A549 (cell line): ENCODE data around the gene VPS13D. TPM values are rescaled to one million over a fixed set of nuclear protein-coding genes. Genes with fewer than 3 reads are reported as not detected.

ENCODE experiments used
- ATAC-seq, 2 experiments: fragments of 200-7000 bp in 1 of 2; fragments of >200 bp in 1 of 2; cut with Nextera tagmentation in 1 of 2; cut with Tn5 transposase in 1 of 2; 3 replicates each; pipeline versions ENCODE4 v1.8.0 to v1.9.1; 2018 to 2020; ENCODE audit warnings: mild to moderate bottlenecking in 1 of 2, moderate library complexity in 1 of 2
- CTCF ChIA-PET: fragments of 300-600 bp; sonication (Branson Sonifier 250); formaldehyde crosslinking; extraction: SDS; loops from one replicate; lab custom pipeline; 2021; ENCODE audit warnings: antibody characterized with exemption, inconsistent platforms; lab: Yijun Ruan, JAX
- POLR2A ChIA-PET: fragments of 350-600 bp; formaldehyde crosslinking; extraction: SDS; loops from one replicate; lab custom pipeline; 2021; ENCODE audit warnings: antibody characterized with exemption, inconsistent platforms; lab: Yijun Ruan, JAX
- DNase-seq, 2 experiments: peaks; one replicate each; pipeline versions ENCODE4 v3.0.0 to v3.0.0-alpha.2; 2011 to 2016; ENCODE audit warnings: low read depth in 1 of 2, low spot score in 1 of 2
- FAIRE-seq: peaks from 2 replicates; lab custom pipeline; 2011; peaks lifted over from hg19 to GRCh38; lab: Jason Lieb, UNC
- H3K27ac ChIP-seq, 2 experiments: fragments of >200 bp; sonication (Bioruptor Twin); formaldehyde crosslinking; 3 replicates each; pipeline ENCODE4 v1.5.1; 2016 to 2017
- H3K4me1 ChIP-seq: fragments of >200 bp; sonication (Bioruptor Twin); formaldehyde crosslinking; 3 replicates; pipeline ENCODE4 v1.6.1; 2016
- H3K4me2 ChIP-seq: fragments of >200 bp; sonication (Bioruptor Twin); formaldehyde crosslinking; 3 replicates; pipeline ENCODE4 v1.6.1; 2016
- H3K4me3 ChIP-seq: fragments of >200 bp; sonication (Bioruptor Twin); formaldehyde crosslinking; 3 replicates; pipeline ENCODE4 v1.5.1; 2016
- H3K9me3 ChIP-seq: fragments of >200 bp; sonication (Bioruptor Twin); formaldehyde crosslinking; 3 replicates; pipeline ENCODE4 v1.6.1; 2016
- BHLHE40 ChIP-seq: IDR thresholded peaks from 2 replicates; pipeline ENCODE4 v1.6.1; 2012; ENCODE audit warnings: low read depth, low read length, inconsistent platforms
- CHD2 ChIP-seq: fragments of 150-350 bp; IDR thresholded peaks from 2 replicates; pipeline ENCODE4 v1.6.1; 2014; ENCODE audit warnings: low read length; ENCODE audit not compliant: partially characterized antibody
- EHMT2 ChIP-seq: fragments of 200-600 bp; sonication (generic); IDR thresholded peaks from 2 replicates; pipeline ENCODE4 v1.6.1; 2016; ENCODE audit warnings: antibody characterized with exemption, low read depth, mild to moderate bottlenecking, moderate library complexity
- ESRRA ChIP-seq: fragments of 150-350 bp; IDR thresholded peaks from 2 replicates; pipeline ENCODE4 v1.6.1; 2014; ENCODE audit warnings: mild to moderate bottlenecking, low read length, borderline replicate concordance
- FOXS1 ChIP-seq: fragments of 250-450 bp; sonication (Bioruptor Pico); IDR thresholded peaks from 2 replicates; pipeline ENCODE4 v1.5.0; 2020; ENCODE audit warnings: mild to moderate bottlenecking, moderate library complexity
- HOXB13 ChIP-seq: fragments of 250-450 bp; sonication (Bioruptor Pico); IDR thresholded peaks from 2 replicates; pipeline ENCODE4 v1.5.0; 2020; ENCODE audit warnings: low read depth, mild to moderate bottlenecking, moderate library complexity
- HOXB5 ChIP-seq: fragments of 250-450 bp; sonication (Bioruptor Pico); IDR thresholded peaks from 2 replicates; pipeline ENCODE4 v1.5.0; 2020; ENCODE audit warnings: mild to moderate bottlenecking, moderate library complexity
- MAZ ChIP-seq: fragments of 150-350 bp; IDR thresholded peaks from 2 replicates; pipeline ENCODE4 v1.6.1; 2014; ENCODE audit warnings: antibody characterized with exemption, low read depth, low read length, borderline replicate concordance
- MYC ChIP-seq: IDR thresholded peaks from 2 replicates; pipeline ENCODE4 v1.6.1; 2012; ENCODE audit warnings: mild to moderate bottlenecking, inconsistent platforms, low read length, improper control_type of control experiment, borderline replicate concordance
- NPAS2 ChIP-seq: fragments of 250-450 bp; sonication (Bioruptor Pico); IDR thresholded peaks from 2 replicates; pipeline ENCODE4 v1.8.0; 2022; ENCODE audit warnings: mild to moderate bottlenecking, moderate library complexity, borderline replicate concordance
- NR3C1 ChIP-seq: fragments of >200 bp; sonication (Bioruptor Twin); formaldehyde crosslinking; IDR thresholded peaks from 3 replicates; pipeline ENCODE4 v1.6.1; 2017
- PHF8 ChIP-seq: fragments of 200-600 bp; sonication (generic); IDR thresholded peaks from 2 replicates; pipeline ENCODE4 v1.6.1; 2016; ENCODE audit warnings: low read depth, mild to moderate bottlenecking, antibody characterized with exemption, moderate library complexity, borderline replicate concordance
- POLR2AphosphoS2 ChIP-seq: conservative IDR thresholded peaks from 2 replicates; pipeline ENCODE4 v1.6.1; 2012; ENCODE audit warnings: low read length, improper control_type of control experiment, inconsistent platforms
- RAD21 ChIP-seq, 2 experiments: fragments of >200 bp in 1 of 2; sonication (Bioruptor Twin) in 1 of 2; formaldehyde crosslinking in 1 of 2; IDR thresholded peaks in 1 of 2; conservative IDR thresholded peaks in 1 of 2; 2 replicates in 1 of 2; 3 replicates in 1 of 2; pipeline ENCODE4 v1.6.1; 2012 to 2018; ENCODE audit warnings: inconsistent platforms in 1 of 2
- RARB ChIP-seq: fragments of 250-450 bp; sonication (Bioruptor Pico); IDR thresholded peaks from 2 replicates; pipeline ENCODE4 v1.8.0; 2021; ENCODE audit warnings: mild to moderate bottlenecking, moderate library complexity
- RCOR1 ChIP-seq: fragments of 150-350 bp; IDR thresholded peaks from 2 replicates; pipeline ENCODE4 v1.6.1; 2014; ENCODE audit warnings: antibody characterized with exemption, low read length, low read depth
- RFX5 ChIP-seq: fragments of 450-650 bp; IDR thresholded peaks from 2 replicates; pipeline ENCODE4 v1.7.1; 2014; ENCODE audit warnings: antibody characterized with exemption, mild to moderate bottlenecking, moderate library complexity
- RNF2 ChIP-seq: fragments of 200-600 bp; sonication (generic); IDR thresholded peaks from 2 replicates; pipeline ENCODE4 v1.6.1; 2016; ENCODE audit warnings: low read depth, mild to moderate bottlenecking, antibody characterized with exemption, moderate library complexity, borderline replicate concordance
- TP53 ChIP-seq: fragments of 250-450 bp; sonication (Bioruptor Pico); IDR thresholded peaks from 2 replicates; pipeline ENCODE4 v1.5.0; 2021; ENCODE audit warnings: mild to moderate bottlenecking, moderate library complexity
- WGBS: methylation state at CpG from one replicate; pipeline ENCODE4 v1.1.6; 2017; ENCODE audit errors: missing lambda C conversion rate; 5-methylcytosine and 5-hydroxymethylcytosine counted together
- polyA plus RNA-seq, 4 experiments: library from polyadenylated mRNA; depleted of rRNA in 3 of 4; stranded (reverse); fragments of >200 nt; fragmentation: RNase III in 1 of 4; extraction: RNeasy Plus Mini Kit Qiagen cat#74134 plus additional on column Dnase treatment in 1 of 4; gene quantifications; 2 replicates in 3 of 4; 3 replicates in 1 of 4; pipeline ENCODE4 v1.2.3, GENCODE V29; 2011 to 2017
- TF ChIP-seq, protein P1 (sequence below): IDR thresholded peaks from 2 replicates; pipeline ENCODE4 v1.6.1; 2012
- TF ChIP-seq, protein P2 (sequence below): IDR thresholded peaks from 2 replicates; pipeline ENCODE4 v1.6.1; 2012; ENCODE audit warnings: low read depth, borderline replicate concordance
- TF ChIP-seq, protein P3 (sequence below): fragments of 450-650 bp; IDR thresholded peaks from 2 replicates; pipeline ENCODE4 v1.6.1; 2014; ENCODE audit warnings: antibody characterized with exemption
- TF ChIP-seq, protein P4 (sequence below): IDR thresholded peaks from 2 replicates; pipeline ENCODE4 v1.6.1; 2012
- TF ChIP-seq, protein P5 (sequence below): fragments of 200-600 bp; sonication (generic); IDR thresholded peaks from 2 replicates; pipeline ENCODE4 v1.6.1; 2016; ENCODE audit warnings: antibody characterized with exemption, mild to moderate bottlenecking, moderate library complexity
- TF ChIP-seq, protein P6 (sequence below): fragments of 150-350 bp; IDR thresholded peaks from 2 replicates; pipeline ENCODE4 v1.6.1; 2014; ENCODE audit warnings: low read depth, mild to moderate bottlenecking, low read length

The VPS13D gene
- polyA plus RNA-seq, 2 of the 4 experiments (the other 2 are of a cell fraction), result 5.4 to 15.9 TPM

DNA sequence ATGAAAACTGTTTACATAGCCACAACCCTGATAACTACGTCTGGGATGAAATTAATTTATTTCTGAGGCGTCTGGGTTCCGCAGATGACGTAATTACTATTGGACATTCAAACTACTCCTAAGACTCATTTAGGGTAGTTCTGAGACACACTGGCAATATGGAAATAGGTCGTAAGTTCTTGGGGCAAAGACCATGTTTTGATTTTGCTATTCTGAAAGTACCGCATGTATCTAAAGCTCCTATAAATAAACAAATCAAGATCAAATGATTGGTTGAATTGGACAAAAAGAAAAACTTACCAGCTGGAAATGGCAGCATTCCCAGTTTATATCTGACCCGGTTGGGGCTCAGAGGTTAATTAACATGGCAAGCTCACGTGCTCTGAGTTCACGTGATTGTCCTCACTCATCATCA is 313.9 kb downstream of the VPS13D start:
- TF ChIP-seq, protein P1, sequence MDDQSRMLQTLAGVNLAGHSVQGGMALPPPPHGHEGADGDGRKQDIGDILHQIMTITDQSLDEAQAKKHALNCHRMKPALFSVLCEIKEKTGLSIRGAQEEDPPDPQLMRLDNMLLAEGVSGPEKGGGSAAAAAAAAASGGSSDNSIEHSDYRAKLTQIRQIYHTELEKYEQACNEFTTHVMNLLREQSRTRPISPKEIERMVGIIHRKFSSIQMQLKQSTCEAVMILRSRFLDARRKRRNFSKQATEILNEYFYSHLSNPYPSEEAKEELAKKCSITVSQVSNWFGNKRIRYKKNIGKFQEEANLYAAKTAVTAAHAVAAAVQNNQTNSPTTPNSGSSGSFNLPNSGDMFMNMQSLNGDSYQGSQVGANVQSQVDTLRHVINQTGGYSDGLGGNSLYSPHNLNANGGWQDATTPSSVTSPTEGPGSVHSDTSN, result no peak
- TF ChIP-seq NPAS2 (CRISPR knock-in tag) (no peak), NR3C1 (no peak), MYC (no peak), HOXB5 (CRISPR knock-in tag) (no peak), CHD2 (no peak), HOXB13 (CRISPR knock-in tag) (no peak), RAD21 (conservative IDR thresholded peaks at IDR 0.05 in 1 of 2, IDR thresholded peaks at IDR 0.05 in 1 of 2) (no peak), RFX5 (no peak), EHMT2 (no peak), TP53 (CRISPR knock-in tag) (no peak), MAZ (no peak)
- TF ChIP-seq, protein P2, sequence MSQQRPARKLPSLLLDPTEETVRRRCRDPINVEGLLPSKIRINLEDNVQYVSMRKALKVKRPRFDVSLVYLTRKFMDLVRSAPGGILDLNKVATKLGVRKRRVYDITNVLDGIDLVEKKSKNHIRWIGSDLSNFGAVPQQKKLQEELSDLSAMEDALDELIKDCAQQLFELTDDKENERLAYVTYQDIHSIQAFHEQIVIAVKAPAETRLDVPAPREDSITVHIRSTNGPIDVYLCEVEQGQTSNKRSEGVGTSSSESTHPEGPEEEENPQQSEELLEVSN, result no peak
- TF ChIP-seq, protein P3, sequence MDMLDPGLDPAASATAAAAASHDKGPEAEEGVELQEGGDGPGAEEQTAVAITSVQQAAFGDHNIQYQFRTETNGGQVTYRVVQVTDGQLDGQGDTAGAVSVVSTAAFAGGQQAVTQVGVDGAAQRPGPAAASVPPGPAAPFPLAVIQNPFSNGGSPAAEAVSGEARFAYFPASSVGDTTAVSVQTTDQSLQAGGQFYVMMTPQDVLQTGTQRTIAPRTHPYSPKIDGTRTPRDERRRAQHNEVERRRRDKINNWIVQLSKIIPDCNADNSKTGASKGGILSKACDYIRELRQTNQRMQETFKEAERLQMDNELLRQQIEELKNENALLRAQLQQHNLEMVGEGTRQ, result no peak
- TF ChIP-seq, protein P4, sequence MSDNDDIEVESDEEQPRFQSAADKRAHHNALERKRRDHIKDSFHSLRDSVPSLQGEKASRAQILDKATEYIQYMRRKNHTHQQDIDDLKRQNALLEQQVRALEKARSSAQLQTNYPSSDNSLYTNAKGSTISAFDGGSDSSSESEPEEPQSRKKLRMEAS, result no peak
- TF ChIP-seq, protein P5, sequence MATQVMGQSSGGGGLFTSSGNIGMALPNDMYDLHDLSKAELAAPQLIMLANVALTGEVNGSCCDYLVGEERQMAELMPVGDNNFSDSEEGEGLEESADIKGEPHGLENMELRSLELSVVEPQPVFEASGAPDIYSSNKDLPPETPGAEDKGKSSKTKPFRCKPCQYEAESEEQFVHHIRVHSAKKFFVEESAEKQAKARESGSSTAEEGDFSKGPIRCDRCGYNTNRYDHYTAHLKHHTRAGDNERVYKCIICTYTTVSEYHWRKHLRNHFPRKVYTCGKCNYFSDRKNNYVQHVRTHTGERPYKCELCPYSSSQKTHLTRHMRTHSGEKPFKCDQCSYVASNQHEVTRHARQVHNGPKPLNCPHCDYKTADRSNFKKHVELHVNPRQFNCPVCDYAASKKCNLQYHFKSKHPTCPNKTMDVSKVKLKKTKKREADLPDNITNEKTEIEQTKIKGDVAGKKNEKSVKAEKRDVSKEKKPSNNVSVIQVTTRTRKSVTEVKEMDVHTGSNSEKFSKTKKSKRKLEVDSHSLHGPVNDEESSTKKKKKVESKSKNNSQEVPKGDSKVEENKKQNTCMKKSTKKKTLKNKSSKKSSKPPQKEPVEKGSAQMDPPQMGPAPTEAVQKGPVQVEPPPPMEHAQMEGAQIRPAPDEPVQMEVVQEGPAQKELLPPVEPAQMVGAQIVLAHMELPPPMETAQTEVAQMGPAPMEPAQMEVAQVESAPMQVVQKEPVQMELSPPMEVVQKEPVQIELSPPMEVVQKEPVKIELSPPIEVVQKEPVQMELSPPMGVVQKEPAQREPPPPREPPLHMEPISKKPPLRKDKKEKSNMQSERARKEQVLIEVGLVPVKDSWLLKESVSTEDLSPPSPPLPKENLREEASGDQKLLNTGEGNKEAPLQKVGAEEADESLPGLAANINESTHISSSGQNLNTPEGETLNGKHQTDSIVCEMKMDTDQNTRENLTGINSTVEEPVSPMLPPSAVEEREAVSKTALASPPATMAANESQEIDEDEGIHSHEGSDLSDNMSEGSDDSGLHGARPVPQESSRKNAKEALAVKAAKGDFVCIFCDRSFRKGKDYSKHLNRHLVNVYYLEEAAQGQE, result no peak
- ATAC-seq, result no peak
- 87% methylated on average over 9 of the region's 9 CpGs for WGBS
- H3K4me3 ChIP-seq, result no peak overlapping the region
- POLR2A ChIA-PET, result no interaction called here
- H3K4me1 ChIP-seq, result peaks cover 27% of the 10 kb centered on the region
- no peak for FAIRE-seq
- CTCF ChIA-PET, result no interaction called here
- peak overlapping the region in 1 of 2 experiments; percentile 54; a peak in 2 of 6 replicates for H3K27ac ChIP-seq
- no peaks in the 10 kb centered on the region for H3K9me3 ChIP-seq
- no peak for DNase-seq
- no peak overlapping the region for H3K4me2 ChIP-seq

DNA sequence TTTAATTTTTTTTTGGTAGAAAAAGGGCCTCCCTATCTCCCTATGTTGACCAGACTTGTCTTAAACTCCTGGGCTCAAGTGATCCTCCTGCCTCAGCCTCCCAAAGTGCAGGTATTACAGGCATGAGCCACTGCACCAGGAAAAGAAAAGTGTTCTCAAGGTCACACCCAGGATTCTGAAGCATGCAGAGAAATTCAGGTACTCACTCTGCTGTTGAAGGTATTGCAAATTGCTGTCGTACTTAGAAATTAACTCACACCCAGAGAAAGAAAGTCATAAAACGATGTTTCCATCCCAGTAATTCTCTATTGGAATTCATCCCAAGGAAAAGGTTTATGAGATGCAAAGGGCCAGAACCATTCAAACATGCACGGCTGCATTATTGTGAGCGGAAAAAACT is 314.5 kb downstream of the VPS13D start:
- Histone ChIP-seq H3K9me3 (no peaks in the 10 kb centered on the region), H3K27ac (peak overlapping the region in 1 of 2 experiments; percentile 54; a peak in 2 of 6 replicates)
- TF ChIP-seq BHLHE40 (no peak), RNF2 (no peak), RCOR1 (no peak), ESRRA (no peak), PHF8 (no peak), RARB (no peak), MYC (no peak), FOXS1 (CRISPR knock-in tag) (no peak), POLR2AphosphoS2 (no peak)
- TF ChIP-seq, protein P3, result no peak
- TF ChIP-seq, protein P4, result no peak
- TF ChIP-seq, protein P6, sequence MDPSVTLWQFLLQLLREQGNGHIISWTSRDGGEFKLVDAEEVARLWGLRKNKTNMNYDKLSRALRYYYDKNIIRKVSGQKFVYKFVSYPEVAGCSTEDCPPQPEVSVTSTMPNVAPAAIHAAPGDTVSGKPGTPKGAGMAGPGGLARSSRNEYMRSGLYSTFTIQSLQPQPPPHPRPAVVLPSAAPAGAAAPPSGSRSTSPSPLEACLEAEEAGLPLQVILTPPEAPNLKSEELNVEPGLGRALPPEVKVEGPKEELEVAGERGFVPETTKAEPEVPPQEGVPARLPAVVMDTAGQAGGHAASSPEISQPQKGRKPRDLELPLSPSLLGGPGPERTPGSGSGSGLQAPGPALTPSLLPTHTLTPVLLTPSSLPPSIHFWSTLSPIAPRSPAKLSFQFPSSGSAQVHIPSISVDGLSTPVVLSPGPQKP, result no peak
- TF ChIP-seq, all 56 proteins: peak for 0
- ChIA-PET CTCF (no interaction called here), POLR2A (no interaction called here)
- no peak overlapping the region for H3K4me3 ChIP-seq
- DNase-seq (no peak), FAIRE-seq (no peak), ATAC-seq (no peak)
- H3K4me2 ChIP-seq, result no peak overlapping the region
- 95% methylated on average over 4 of the region's 4 CpGs for WGBS
- H3K4me1 ChIP-seq, result peaks cover 33% of the 10 kb centered on the region
